ENCODE results near the gene CCDC124.

DNA sequence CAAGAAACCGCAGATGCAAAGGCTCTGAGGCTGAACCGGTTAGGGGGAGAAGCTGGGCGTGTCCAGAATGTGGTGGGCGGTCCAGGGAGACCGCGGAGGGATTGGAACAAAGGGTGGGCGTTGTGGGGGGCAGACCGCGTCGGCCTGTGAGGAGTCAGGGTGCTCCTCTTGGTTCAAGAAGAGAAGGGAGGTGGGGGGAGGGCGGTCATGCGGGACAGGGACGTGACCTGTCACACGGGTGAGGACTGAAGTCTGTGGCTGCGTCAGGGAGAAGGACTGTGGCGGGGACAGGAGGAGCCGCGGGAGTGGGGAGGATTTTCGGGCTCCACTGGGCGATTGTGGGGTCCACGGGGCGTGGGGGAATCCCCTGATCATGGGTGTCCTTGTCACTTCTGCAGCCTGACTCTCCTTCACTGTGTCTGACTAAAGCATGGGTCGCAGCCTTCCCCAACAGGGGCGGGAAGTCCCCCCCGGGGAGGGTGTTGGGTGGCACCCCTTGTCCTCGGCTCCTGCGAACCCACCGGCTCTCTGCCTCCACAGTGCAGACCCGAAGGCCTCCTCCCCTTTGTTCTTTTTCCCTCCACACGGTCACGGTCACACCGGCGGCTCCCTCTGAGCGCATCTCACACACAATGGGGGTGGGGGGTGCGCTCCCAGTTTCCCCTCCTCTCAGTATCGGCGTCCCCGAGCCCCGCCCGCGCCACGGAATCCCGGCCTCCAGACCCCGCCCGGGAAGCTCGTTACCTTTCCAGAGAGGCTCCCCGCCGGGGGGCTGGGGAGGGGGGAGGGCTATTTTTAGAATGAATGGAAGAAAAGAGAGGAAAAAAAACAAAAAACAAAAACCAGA is 17.7 kb downstream of the CCDC124 start:
- TF ChIP-seq CTCF (IDR thresholded peaks at IDR 0.05) (no peak), POLR2A (IDR thresholded peaks at IDR 0.05) (no peak)

All from right lobe of liver (tissue), 4 donors.